Loucy (cell line): ENCODE measurements around the gene RCBTB1.

ENCODE experiments used
- H2AFZ ChIP-seq: fragments of 200-600 bp; sonication (generic); 2 replicates; pipeline ENCODE4 v1.6.0; 2016; ENCODE audit warnings: antibody characterized with exemption, mild to moderate bottlenecking, low read length, moderate library complexity
- H3F3A ChIP-seq: fragments of 200-600 bp; 2 replicates; pipeline ENCODE4 v1.6.0; 2016; ENCODE audit warnings: antibody characterized with exemption, low read depth, mild to moderate bottlenecking
- H3K27me3 ChIP-seq: fragments of 200-600 bp; sonication (generic); 2 replicates; pipeline ENCODE4 v1.6.1; 2014; ENCODE audit warnings: low read length, mild to moderate bottlenecking; ENCODE audit not compliant: insufficient read depth, poor library complexity, severe bottlenecking
- H3K36me3 ChIP-seq: fragments of 200-600 bp; sonication (generic); 2 replicates; pipeline ENCODE4 v1.6.1; 2016; ENCODE audit warnings: low read length; ENCODE audit not compliant: insufficient read depth
- H3K4me1 ChIP-seq: fragments of 200-600 bp; sonication (generic); 2 replicates; pipeline ENCODE4 v1.5.1; 2014; ENCODE audit warnings: low read length, mild to moderate bottlenecking; ENCODE audit not compliant: insufficient read depth, poor library complexity, severe bottlenecking
- H3K4me2 ChIP-seq: fragments of 200-600 bp; sonication (generic); 2 replicates; pipeline ENCODE4 v1.6.0; 2014; ENCODE audit warnings: antibody characterized with exemption, low read length, low read depth, mild to moderate bottlenecking; ENCODE audit not compliant: poor library complexity, severe bottlenecking
- H3K4me3 ChIP-seq: fragments of 200-600 bp; sonication (generic); 2 replicates; pipeline ENCODE4 v1.5.1; 2014; ENCODE audit warnings: low read length, mild to moderate bottlenecking, mixed read lengths; ENCODE audit not compliant: poor library complexity, severe bottlenecking
- H3K79me2 ChIP-seq: fragments of 200-600 bp; sonication (generic); 2 replicates; pipeline ENCODE4 v1.6.1; 2014; ENCODE audit warnings: low read length; ENCODE audit not compliant: insufficient read depth
- H3K9ac ChIP-seq: fragments of 200-600 bp; sonication (generic); 2 replicates; pipeline ENCODE4 v1.6.0; 2014; ENCODE audit warnings: mild to moderate bottlenecking, low read depth, low read length, moderate library complexity; ENCODE audit not compliant: poor library complexity, severe bottlenecking
- H3K9me2 ChIP-seq: fragments of 200-600 bp; sonication (generic); replicated peaks from 2 replicates; pipeline ENCODE4 v1.6.1; 2016; ENCODE audit warnings: low read depth, low read length, mixed read lengths
- H3K9me3 ChIP-seq: fragments of 200-600 bp; sonication (generic); 2 replicates; pipeline ENCODE4 v1.6.1; 2014; ENCODE audit warnings: mild to moderate bottlenecking, antibody characterized with exemption, low read length, low read depth; ENCODE audit not compliant: insufficient read depth
- H4K20me1 ChIP-seq: fragments of 200-600 bp; sonication (generic); 2 replicates; pipeline ENCODE4 v1.6.0; 2014; ENCODE audit warnings: antibody characterized with exemption, low read length, mild to moderate bottlenecking; ENCODE audit not compliant: insufficient read depth, poor library complexity, severe bottlenecking
- EZH2phosphoT487 ChIP-seq: fragments of 200-600 bp; IDR thresholded peaks from 2 replicates; pipeline ENCODE4 v1.6.1; 2018; ENCODE audit warnings: antibody characterized with exemption, mild to moderate bottlenecking, moderate library complexity, borderline replicate concordance
- TF ChIP-seq, protein P1 (sequence below): fragments of 200-600 bp; sonication (generic); conservative IDR thresholded peaks from 2 replicates; pipeline ENCODE4 v1.5.1; 2014; ENCODE audit warnings: mild to moderate bottlenecking, antibody characterized with exemption, low read length

The RCBTB1 gene

DNA sequence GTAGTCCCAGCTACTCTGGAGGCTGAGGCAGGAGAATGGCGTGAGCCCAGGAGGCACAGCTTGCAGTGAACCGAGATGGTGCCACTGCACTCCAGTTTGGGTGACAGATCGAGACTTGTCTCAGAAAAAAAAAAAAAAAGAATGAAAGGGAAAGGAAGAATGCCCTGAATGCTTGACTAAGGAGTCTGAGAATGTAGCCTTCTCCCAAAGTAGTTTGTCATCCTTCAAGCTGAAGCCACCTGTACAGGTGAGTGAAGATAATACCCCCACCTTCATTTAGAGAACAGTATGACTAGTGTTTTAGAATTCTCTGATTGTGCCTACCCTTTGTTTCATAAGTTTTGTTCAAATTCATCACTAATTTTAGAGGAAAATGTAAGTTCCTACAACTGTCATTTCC is 5.9 kb downstream of the RCBTB1 start:
- H3K9me3 ChIP-seq = no peaks in the 10 kb centered on the region
- no peak overlapping the region for H3K9ac ChIP-seq
- peaks cover 23% of the 10 kb centered on the region for H3K4me1 ChIP-seq
- TF ChIP-seq EZH2phosphoT487 = no peak
- TF ChIP-seq, protein P1, sequence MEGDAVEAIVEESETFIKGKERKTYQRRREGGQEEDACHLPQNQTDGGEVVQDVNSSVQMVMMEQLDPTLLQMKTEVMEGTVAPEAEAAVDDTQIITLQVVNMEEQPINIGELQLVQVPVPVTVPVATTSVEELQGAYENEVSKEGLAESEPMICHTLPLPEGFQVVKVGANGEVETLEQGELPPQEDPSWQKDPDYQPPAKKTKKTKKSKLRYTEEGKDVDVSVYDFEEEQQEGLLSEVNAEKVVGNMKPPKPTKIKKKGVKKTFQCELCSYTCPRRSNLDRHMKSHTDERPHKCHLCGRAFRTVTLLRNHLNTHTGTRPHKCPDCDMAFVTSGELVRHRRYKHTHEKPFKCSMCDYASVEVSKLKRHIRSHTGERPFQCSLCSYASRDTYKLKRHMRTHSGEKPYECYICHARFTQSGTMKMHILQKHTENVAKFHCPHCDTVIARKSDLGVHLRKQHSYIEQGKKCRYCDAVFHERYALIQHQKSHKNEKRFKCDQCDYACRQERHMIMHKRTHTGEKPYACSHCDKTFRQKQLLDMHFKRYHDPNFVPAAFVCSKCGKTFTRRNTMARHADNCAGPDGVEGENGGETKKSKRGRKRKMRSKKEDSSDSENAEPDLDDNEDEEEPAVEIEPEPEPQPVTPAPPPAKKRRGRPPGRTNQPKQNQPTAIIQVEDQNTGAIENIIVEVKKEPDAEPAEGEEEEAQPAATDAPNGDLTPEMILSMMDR = no peak
- no peaks in the 10 kb centered on the region for H3K36me3 ChIP-seq
- H3K4me2 ChIP-seq = no peak overlapping the region
- H2AFZ ChIP-seq = no peak overlapping the region
- no peaks in the 10 kb centered on the region for H3K9me2 ChIP-seq
- H3K27me3 ChIP-seq = no peaks in the 10 kb centered on the region
- H3K4me3 ChIP-seq = no peak overlapping the region
- no peaks in the 10 kb centered on the region for H3F3A ChIP-seq
- H3K79me2 ChIP-seq = peaks cover 16% of the 10 kb centered on the region; the same call in 1 of the 2 replicates
- H4K20me1 ChIP-seq = peaks cover 6% of the 10 kb centered on the region

DNA sequence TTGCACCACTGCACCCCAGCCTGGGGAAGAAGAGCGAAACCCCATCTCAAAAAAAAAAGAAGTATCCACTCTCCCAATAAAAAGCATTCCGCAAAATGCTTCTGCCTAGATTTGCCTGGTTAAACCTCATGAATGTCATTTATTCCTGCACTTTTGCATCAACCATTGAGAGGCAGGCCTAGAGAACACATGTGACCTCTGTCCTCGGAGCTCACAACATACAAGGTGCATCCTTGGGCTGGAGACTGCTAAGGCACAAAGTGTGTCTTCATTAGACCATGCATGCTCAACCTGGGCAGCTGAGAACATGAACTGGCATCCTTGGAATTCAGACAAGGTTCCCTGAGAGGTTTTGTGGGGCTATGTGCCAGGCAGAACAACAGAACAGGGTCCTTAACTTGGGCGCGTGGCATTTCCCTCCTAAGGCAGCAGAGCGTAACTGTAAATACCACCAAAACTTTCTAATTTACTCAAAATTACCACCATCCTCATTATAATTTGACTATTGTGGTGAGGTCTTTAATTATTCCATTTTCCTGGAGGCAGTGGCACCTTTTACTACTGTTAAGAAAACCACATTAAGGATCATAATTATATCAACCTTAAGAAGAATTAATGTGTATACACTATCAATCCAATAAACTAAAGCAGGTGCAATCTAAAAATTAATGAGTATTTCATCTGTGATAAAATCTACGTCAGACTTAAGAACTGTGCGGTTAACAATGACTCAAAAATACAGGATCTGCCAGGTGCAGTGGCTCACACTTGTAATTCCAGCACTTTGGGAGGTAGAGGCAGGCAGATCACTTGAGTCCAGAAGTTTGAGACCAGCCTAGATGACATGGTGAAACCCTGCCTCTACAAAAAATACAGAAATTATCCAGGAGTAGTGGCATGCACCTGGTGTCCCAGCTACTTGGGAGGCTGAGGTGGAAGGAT is 13.8 kb downstream of the RCBTB1 start:
- no peak overlapping the region for H3K4me2 ChIP-seq
- H3K27me3 ChIP-seq = no peaks in the 10 kb centered on the region
- H3K9me3 ChIP-seq = no peaks in the 10 kb centered on the region
- no peak overlapping the region for H2AFZ ChIP-seq
- H3K9ac ChIP-seq = no peak overlapping the region
- no peak overlapping the region for H3K4me3 ChIP-seq
- 0 out of 2 replicates have a peak, but pooled peaks cover 2% of the 10 kb centered on the region for H3F3A ChIP-seq
- peaks cover 16% of the 10 kb centered on the region for H3K4me1 ChIP-seq
- H3K9me2 ChIP-seq = no peaks in the 10 kb centered on the region
- H3K79me2 ChIP-seq = no peaks in the 10 kb centered on the region
- TF ChIP-seq, protein P1 = no peak
- no peak for TF ChIP-seq EZH2phosphoT487
- peaks cover 6% of the 10 kb centered on the region for H4K20me1 ChIP-seq
- H3K36me3 ChIP-seq = peaks cover 3% of the 10 kb centered on the region; the same call in 1 of the 2 replicates

DNA sequence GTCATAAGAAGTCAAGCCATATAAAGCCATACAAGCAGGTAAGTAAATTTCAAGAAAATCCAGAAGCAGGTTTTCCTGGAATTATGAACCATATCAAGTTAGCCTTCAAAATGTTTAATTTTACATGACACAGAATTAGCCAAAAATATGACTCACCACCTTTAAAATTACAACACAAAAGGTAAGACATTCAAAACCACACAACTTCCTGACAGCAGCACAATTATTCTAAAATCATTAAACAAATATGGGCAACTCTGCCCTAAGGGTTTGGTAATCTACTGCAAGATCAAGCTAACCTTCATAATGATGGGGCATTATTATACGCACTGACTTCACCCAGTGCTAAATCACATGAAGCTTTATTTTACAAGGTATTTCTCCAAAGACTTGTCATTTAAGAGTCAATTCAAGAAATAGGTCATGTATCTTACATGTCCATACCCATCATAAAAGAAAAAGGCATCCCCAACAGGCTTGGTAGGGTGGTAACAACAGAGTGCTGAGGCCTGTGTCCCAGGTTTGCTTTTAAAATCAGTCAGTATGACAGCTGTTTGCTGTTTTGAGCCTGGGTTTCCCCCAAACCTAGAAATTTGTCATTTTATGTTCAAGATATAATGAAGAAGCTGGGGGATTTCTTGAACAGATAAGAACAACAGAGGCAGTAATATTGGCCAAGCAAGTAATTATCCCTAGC is 15.2 kb downstream of the RCBTB1 start:
- H3F3A ChIP-seq = 0 out of 2 replicates have a peak, but pooled peaks cover 2% of the 10 kb centered on the region

More for the DNA sequence above, 15.2 kb downstream of the RCBTB1 start:
- no peak overlapping the region for H2AFZ ChIP-seq
- no peaks in the 10 kb centered on the region for H3K27me3 ChIP-seq
- no peaks in the 10 kb centered on the region for H3K79me2 ChIP-seq
- H3K36me3 ChIP-seq = peaks cover 7% of the 10 kb centered on the region; the same call in 1 of the 2 replicates
- no peaks in the 10 kb centered on the region for H3K9me3 ChIP-seq
- peaks cover 6% of the 10 kb centered on the region for H4K20me1 ChIP-seq
- no peak overlapping the region for H3K4me3 ChIP-seq
- TF ChIP-seq EZH2phosphoT487 = no peak
- TF ChIP-seq, protein P1 = no peak
- peaks cover 16% of the 10 kb centered on the region for H3K4me1 ChIP-seq
- no peaks in the 10 kb centered on the region for H3K9me2 ChIP-seq
- peak overlapping the region; percentile 57 for H3K4me2 ChIP-seq
- H3K9ac ChIP-seq = peak overlapping the region; percentile 26
